NB4 (cell line): ENCODE data around the gene RAD51B.
"Not testable (repeated sequence)": the region's sequence is repeated elsewhere in the genome, so short reads cannot be mapped to it uniquely, and the experiment has no call there.

Experiments
- DNase-seq: peaks from one replicate; pipeline ENCODE4 v3.0.0; 2010; ENCODE audit warnings: low read depth
- H3K4me3 ChIP-seq: one replicate; pipeline ENCODE4 v1.5.1; 2011; ENCODE audit warnings: mild to moderate bottlenecking, low read depth, low read length, moderate library complexity
- CTCF ChIP-seq: IDR thresholded peaks from one replicate; pipeline ENCODE4 v1.5.1; 2012; ENCODE audit warnings: low read depth, low read length
- MYC ChIP-seq: IDR thresholded peaks from 2 replicates; pipeline ENCODE4 v1.6.1; 2011; ENCODE audit warnings: low read depth, low read length
- POLR2A ChIP-seq: IDR thresholded peaks from 2 replicates; pipeline ENCODE4 v1.6.1; 2011; ENCODE audit warnings: mild to moderate bottlenecking; ENCODE audit not compliant: insufficient read length; ENCODE audit errors: extremely low read depth
- TF ChIP-seq, protein P1 (sequence below): IDR thresholded peaks from 2 replicates; pipeline ENCODE4 v1.6.1; 2011; ENCODE audit warnings: low read depth, low read length

Gene RAD51B

DNA sequence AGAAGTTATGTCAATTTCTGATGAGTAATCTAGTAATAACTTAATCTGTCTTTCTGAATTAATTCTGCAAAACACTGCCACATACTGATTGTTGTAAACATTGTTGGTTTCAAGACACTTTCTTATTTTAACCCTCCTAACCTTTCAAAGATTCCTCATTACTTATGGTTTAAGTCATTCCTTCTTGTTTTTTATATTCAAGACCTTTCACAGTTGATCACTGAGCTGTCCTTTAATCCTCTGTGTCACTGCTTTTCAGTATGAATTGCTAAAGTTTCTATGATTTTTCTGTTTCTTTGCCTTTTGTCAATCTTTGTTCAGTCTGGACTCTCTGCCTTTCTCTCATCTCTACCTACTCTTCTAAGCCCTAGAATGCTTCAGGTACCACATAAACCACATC is 164.7 kb downstream of the RAD51B start:
- TF ChIP-seq POLR2A (no peak), CTCF (no peak)
- TF ChIP-seq, protein P1, sequence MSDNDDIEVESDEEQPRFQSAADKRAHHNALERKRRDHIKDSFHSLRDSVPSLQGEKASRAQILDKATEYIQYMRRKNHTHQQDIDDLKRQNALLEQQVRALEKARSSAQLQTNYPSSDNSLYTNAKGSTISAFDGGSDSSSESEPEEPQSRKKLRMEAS, result no peak
- no peak for DNase-seq
- H3K4me3 ChIP-seq, result no peak overlapping the region

DNA sequence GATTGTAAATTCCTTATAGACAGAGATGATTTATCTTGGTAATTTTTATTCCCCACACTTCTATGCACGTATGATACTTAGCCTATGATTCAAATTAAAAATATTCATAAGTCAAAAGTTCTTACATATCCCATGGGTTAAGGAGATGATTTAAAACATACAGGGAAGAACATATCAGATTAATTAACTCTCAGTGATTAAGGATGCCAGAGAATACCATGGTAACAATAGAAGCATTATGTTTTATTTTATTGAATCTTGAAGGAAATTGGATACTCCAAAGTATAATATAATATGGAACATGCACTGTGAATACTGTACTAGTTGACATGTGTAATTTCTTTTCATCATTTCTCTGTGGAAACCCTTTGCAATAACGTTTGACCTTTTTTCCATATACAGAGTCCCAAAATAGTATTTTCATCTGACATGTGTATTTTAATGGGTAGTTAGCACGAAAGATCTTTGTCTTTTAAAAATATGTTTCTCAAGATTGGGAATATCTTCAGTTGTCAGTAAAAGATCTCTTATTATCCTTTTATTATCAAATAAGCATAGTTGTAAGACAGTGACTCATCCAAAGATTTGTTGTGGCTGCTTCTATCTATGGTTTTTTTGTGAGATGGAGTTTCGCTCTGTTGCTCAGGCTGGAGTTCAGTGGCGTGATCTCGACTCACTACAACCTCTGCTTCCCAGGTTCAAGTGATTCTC is 166.7 kb downstream of the RAD51B start:
- no peak for DNase-seq
- TF ChIP-seq, protein P1, result no peak
- TF ChIP-seq POLR2A, result no peak
- no peak for TF ChIP-seq CTCF
- no peak for TF ChIP-seq MYC

DNA sequence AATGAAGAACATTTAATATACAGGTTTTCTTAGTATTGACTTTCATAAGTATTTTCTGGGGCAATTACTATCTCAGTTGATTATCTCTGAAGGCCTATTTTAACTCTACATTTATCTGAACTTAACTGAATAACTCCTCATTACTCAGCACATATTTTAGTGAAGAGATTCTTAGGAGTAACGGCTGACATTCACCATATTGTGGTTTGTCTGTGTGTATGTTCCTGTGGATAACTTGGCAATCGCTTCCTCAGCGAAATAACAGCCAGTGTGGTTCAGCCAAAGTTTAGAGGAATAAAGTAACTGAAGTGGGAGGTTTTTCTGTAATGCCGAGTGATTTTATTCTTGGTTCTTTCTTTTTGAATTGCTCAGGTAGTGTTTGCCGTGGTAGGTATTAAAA is 168.0 kb downstream of the RAD51B start:
- no peak overlapping the region for H3K4me3 ChIP-seq
- no peak for TF ChIP-seq CTCF
- TF ChIP-seq MYC, result no peak
- TF ChIP-seq, protein P1, result no peak
- TF ChIP-seq POLR2A, result no peak
- DNase-seq, result no peak

More for the DNA sequence above, 166.7 kb downstream of the RAD51B start:
- no peak overlapping the region for H3K4me3 ChIP-seq

DNA sequence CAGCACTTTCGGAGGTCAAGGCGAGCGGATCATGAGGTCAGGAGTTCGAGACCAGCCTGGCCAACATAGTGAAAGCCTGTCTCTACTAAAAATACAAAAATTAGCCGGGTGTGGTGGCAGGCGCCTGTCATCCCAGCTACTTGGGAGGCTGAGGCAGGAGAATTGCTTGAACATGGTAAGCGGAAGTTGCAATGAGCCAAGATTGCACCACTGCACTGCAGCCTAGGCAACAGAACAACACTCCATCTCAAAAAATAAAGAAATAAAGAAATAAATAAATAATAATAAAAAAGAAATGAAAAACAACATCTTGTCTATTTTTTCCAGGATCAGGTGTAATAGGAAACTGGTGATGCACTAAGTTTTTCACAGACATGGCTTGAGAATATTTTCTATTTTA is 168.6 kb downstream of the RAD51B start:
- not testable (repeated sequence) for H3K4me3 ChIP-seq, DNase-seq

DNA sequence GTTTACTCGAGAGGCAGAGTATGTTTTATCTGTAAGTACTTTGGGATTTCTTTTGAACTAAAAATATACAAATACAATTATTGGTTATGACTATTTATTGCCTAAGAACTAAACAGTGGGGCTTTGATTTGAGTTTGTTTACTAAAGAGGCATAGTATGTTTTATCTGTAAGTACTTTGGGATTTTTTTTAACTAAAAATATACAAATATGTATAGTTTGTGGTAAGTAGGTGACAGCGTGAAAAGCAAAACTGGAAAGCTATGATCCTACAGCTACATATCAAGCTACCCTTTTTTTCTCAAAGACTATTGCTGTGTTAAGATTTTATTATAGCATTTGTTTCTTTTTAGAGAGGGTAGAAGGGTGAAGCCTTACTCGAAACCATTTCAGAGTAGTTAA is 171.0 kb downstream of the RAD51B start:
- H3K4me3 ChIP-seq, result no peak overlapping the region
- no peak for DNase-seq
- TF ChIP-seq, protein P1, result no peak

DNA sequence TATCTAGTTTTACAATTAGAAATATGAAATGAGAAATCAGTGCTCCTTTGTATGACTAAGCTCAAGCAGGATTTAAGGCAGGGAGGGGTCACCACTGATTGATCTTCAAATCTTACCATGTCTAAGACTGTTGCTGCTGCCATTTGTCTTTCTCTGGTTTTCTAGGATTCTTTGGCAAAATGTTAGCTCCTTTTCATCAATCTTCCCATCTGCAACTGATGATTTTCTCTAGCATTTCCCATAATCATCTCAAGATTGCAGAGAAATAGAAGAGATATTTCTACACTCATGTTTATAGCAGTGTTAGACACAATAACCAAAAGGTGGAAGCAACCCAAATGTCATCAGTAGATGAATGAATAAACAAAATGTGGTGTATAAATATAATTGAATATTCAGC is 175.0 kb downstream of the RAD51B start:
- no peak overlapping the region for H3K4me3 ChIP-seq

More for the DNA sequence above, 175.0 kb downstream of the RAD51B start:
- DNase-seq, result no peak
- no peak for TF ChIP-seq CTCF
- TF ChIP-seq MYC, result no peak
